ENCODE data around the gene SCAMP4. TPM values are rescaled to one million over a fixed set of nuclear protein-coding genes. Genes with fewer than 3 reads are reported as not detected.

Gene SCAMP4
- total and polyA plus RNA-seq, 9 of the 15 experiments (the other 6 are each of a cell fraction or from before 2014, with no cell fraction given) = 0.81 to 45.9 (median 12.8) TPM

DNA sequence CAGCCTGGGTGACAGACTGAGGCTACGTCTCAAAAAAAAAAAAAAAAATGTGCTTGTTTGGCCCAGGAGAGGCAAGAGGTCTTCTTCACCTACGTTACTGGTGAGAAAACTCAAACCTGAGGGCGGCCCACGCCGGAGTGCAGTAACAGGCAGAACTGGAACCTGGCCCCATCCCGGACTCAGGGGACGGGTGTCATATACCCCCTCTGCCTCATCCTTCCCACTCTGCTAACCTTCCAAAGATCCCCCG, 414 bp upstream of the SCAMP4 start (continued):
- TF ChIP-seq, protein P1, sequence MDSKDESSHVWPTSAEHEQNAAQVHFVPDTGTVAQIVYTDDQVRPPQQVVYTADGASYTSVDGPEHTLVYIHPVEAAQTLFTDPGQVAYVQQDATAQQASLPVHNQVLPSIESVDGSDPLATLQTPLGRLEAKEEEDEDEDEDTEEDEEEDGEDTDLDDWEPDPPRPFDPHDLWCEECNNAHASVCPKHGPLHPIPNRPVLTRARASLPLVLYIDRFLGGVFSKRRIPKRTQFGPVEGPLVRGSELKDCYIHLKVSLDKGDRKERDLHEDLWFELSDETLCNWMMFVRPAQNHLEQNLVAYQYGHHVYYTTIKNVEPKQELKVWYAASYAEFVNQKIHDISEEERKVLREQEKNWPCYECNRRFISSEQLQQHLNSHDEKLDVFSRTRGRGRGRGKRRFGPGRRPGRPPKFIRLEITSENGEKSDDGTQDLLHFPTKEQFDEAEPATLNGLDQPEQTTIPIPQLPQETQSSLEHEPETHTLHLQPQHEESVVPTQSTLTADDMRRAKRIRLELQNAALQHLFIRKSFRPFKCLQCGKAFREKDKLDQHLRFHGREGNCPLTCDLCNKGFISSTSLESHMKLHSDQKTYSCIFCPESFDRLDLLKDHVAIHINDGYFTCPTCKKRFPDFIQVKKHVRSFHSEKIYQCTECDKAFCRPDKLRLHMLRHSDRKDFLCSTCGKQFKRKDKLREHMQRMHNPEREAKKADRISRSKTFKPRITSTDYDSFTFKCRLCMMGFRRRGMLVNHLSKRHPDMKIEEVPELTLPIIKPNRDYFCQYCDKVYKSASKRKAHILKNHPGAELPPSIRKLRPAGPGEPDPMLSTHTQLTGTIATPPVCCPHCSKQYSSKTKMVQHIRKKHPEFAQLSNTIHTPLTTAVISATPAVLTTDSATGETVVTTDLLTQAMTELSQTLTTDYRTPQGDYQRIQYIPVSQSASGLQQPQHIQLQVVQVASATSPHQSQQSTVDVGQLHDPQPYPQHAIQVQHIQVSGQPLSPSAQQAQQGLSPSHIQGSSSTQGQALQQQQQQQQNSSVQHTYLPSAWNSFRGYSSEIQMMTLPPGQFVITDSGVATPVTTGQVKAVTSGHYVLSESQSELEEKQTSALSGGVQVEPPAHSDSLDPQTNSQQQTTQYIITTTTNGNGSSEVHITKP (IDR thresholded peaks at IDR 0.05; ENCODE audit: partially characterized antibody) = no peak
- TF ChIP-seq BHLHE40 (IDR thresholded peaks at IDR 0.05; ENCODE audit: low read length) (no peak), SRSF7 (optimal IDR thresholded peaks at IDR 0.05; ENCODE audit: low read depth, low read length) (no peak), CBX5 (IDR thresholded peaks at IDR 0.05; ENCODE audit: borderline replicate concordance, low read depth) (no peak), ELF4 (CRISPR knock-in tag; IDR thresholded peaks at IDR 0.05) (no peak), SIN3A (IDR thresholded peaks at IDR 0.05; ENCODE audit: borderline replicate concordance in 2 of 2, control insufficient read depth in 1 of 2, low read depth in 2 of 2, low read length in 2 of 2) (0 out of 4 replicates have a peak, but pooled peaks of 1 of the 2 experiments have one; percentile 22), TAL1 (IDR thresholded peaks at IDR 0.05) (no peak), CREB1 (IDR thresholded peaks at IDR 0.05) (no peak), CREB1 (CRISPR knock-in tag; IDR thresholded peaks at IDR 0.05) (no peak), ZNF12 (CRISPR knock-in tag; IDR thresholded peaks at IDR 0.05) (no peak), BCOR (IDR thresholded peaks at IDR 0.05) (peak; percentile 58; the same call in 1 of the 2 replicates), CEBPB (tag; IDR thresholded peaks at IDR 0.05) (no peak), ZNF699 (CRISPR knock-in tag; IDR thresholded peaks at IDR 0.05; ENCODE audit: insufficient replicate concordance) (no peak), ZNF644 (tag; IDR thresholded peaks at IDR 0.05; ENCODE audit: low read depth) (no peak), ZKSCAN1 (IDR thresholded peaks at IDR 0.05; ENCODE audit: low read depth, low read length) (no peak)
- TF ChIP-seq, protein P2, sequence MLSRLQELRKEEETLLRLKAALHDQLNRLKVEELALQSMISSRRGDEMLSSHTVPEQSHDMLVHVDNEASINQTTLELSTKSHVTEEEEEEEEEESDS (CRISPR knock-in tag; IDR thresholded peaks at IDR 0.05) = no peak
- TF ChIP-seq, protein P3, sequence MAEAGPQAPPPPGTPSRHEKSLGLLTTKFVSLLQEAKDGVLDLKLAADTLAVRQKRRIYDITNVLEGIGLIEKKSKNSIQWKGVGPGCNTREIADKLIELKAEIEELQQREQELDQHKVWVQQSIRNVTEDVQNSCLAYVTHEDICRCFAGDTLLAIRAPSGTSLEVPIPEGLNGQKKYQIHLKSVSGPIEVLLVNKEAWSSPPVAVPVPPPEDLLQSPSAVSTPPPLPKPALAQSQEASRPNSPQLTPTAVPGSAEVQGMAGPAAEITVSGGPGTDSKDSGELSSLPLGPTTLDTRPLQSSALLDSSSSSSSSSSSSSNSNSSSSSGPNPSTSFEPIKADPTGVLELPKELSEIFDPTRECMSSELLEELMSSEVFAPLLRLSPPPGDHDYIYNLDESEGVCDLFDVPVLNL (CRISPR knock-in tag; IDR thresholded peaks at IDR 0.05; ENCODE audit: low read depth) = no peak
- TF ChIP-seq, protein P4, sequence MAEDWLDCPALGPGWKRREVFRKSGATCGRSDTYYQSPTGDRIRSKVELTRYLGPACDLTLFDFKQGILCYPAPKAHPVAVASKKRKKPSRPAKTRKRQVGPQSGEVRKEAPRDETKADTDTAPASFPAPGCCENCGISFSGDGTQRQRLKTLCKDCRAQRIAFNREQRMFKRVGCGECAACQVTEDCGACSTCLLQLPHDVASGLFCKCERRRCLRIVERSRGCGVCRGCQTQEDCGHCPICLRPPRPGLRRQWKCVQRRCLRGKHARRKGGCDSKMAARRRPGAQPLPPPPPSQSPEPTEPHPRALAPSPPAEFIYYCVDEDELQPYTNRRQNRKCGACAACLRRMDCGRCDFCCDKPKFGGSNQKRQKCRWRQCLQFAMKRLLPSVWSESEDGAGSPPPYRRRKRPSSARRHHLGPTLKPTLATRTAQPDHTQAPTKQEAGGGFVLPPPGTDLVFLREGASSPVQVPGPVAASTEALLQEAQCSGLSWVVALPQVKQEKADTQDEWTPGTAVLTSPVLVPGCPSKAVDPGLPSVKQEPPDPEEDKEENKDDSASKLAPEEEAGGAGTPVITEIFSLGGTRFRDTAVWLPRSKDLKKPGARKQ (CRISPR knock-in tag; IDR thresholded peaks at IDR 0.05) = no peak
- TF ChIP-seq, protein P5, sequence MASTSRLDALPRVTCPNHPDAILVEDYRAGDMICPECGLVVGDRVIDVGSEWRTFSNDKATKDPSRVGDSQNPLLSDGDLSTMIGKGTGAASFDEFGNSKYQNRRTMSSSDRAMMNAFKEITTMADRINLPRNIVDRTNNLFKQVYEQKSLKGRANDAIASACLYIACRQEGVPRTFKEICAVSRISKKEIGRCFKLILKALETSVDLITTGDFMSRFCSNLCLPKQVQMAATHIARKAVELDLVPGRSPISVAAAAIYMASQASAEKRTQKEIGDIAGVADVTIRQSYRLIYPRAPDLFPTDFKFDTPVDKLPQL (IDR thresholded peaks at IDR 0.05; ENCODE audit: extremely low read depth, insufficient read length) = no peak
- TF ChIP-seq, protein P6, sequence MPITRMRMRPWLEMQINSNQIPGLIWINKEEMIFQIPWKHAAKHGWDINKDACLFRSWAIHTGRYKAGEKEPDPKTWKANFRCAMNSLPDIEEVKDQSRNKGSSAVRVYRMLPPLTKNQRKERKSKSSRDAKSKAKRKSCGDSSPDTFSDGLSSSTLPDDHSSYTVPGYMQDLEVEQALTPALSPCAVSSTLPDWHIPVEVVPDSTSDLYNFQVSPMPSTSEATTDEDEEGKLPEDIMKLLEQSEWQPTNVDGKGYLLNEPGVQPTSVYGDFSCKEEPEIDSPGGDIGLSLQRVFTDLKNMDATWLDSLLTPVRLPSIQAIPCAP (CRISPR knock-in tag; IDR thresholded peaks at IDR 0.05; ENCODE audit: borderline replicate concordance) = no peak
- TF ChIP-seq, protein P7, sequence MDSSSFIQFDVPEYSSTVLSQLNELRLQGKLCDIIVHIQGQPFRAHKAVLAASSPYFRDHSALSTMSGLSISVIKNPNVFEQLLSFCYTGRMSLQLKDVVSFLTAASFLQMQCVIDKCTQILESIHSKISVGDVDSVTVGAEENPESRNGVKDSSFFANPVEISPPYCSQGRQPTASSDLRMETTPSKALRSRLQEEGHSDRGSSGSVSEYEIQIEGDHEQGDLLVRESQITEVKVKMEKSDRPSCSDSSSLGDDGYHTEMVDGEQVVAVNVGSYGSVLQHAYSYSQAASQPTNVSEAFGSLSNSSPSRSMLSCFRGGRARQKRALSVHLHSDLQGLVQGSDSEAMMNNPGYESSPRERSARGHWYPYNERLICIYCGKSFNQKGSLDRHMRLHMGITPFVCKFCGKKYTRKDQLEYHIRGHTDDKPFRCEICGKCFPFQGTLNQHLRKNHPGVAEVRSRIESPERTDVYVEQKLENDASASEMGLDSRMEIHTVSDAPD (CRISPR knock-in tag; IDR thresholded peaks at IDR 0.05) = no peak

Data from K562 (cell line).